ENCODE measurements around the gene ANTXRL.
"Not testable (repeated sequence)": the region's sequence is repeated elsewhere in the genome, so short reads cannot be mapped to it uniquely, and the experiment has no call there.

ANTXRL gene

GRCh38 chr10:46270086-46270811 lies 16.5 kb upstream of the ANTXRL start:
- no peak for DNase-seq (ENCODE audit: low read depth)
- peaks cover 13% of the 10 kb centered on the region for H3K27me3 ChIP-seq (replicated peaks; ENCODE audit: control insufficient read depth, insufficient read depth, low read length)
- H3K36me3 ChIP-seq (ENCODE audit: control insufficient read depth, insufficient read depth, low read length, severe bottlenecking): no peaks in the 10 kb centered on the region
- no peak overlapping the region for H3K9ac ChIP-seq (ENCODE audit: low read length)
- no peak overlapping the region for H3K4me3 ChIP-seq (ENCODE audit: low read length)
- no peaks in the 10 kb centered on the region for H3K9me3 ChIP-seq (ENCODE audit: control insufficient read depth, low read length)
- no peaks in the 10 kb centered on the region for H3K4me1 ChIP-seq (ENCODE audit: control insufficient read depth, insufficient read depth, low read length)

GRCh38 chr10:46270963-46271530 lies 15.8 kb upstream of the ANTXRL start:
- H3K4me3 ChIP-seq (ENCODE audit: low read length); H3K9me3 ChIP-seq (ENCODE audit: control insufficient read depth, low read length); DNase-seq (ENCODE audit: low read depth); H3K9ac ChIP-seq (ENCODE audit: low read length); H3K4me1 ChIP-seq (ENCODE audit: control insufficient read depth, insufficient read depth, low read length); H3K36me3 ChIP-seq (ENCODE audit: control insufficient read depth, insufficient read depth, low read length, severe bottlenecking): not testable (repeated sequence)
- H3K27me3 ChIP-seq (replicated peaks; ENCODE audit: control insufficient read depth, insufficient read depth, low read length): peaks cover 13% of the 10 kb centered on the region

GRCh38 chr10:46271795-46272499 lies 14.8 kb upstream of the ANTXRL start:
- DNase-seq (ENCODE audit: low read depth); H3K9me3 ChIP-seq (ENCODE audit: control insufficient read depth, low read length); H3K36me3 ChIP-seq (ENCODE audit: control insufficient read depth, insufficient read depth, low read length, severe bottlenecking); H3K9ac ChIP-seq (ENCODE audit: low read length); H3K4me1 ChIP-seq (ENCODE audit: control insufficient read depth, insufficient read depth, low read length); H3K4me3 ChIP-seq (ENCODE audit: low read length): not testable (repeated sequence)
- H3K27me3 ChIP-seq (replicated peaks; ENCODE audit: control insufficient read depth, insufficient read depth, low read length): peaks cover 10% of the 10 kb centered on the region

GRCh38 chr10:46272863-46273415 lies 13.9 kb upstream of the ANTXRL start:
- Histone ChIP-seq H3K27me3 (replicated peaks; ENCODE audit: control insufficient read depth, insufficient read depth, low read length) (peaks cover 6% of the 10 kb centered on the region), H3K36me3 (ENCODE audit: control insufficient read depth, insufficient read depth, low read length, severe bottlenecking) (no peaks in the 10 kb centered on the region), H3K9me3 (ENCODE audit: control insufficient read depth, low read length) (no peaks in the 10 kb centered on the region), H3K4me3 (ENCODE audit: low read length) (no peak overlapping the region), H3K9ac (ENCODE audit: low read length) (no peak overlapping the region), H3K4me1 (ENCODE audit: control insufficient read depth, insufficient read depth, low read length) (no peaks in the 10 kb centered on the region)
- DNase-seq (ENCODE audit: low read depth): no peak

GRCh38 chr10:46273506-46274477 lies 13.0 kb upstream of the ANTXRL start:
- DNase-seq (ENCODE audit: low read depth): no peak
- no peak overlapping the region for H3K4me3 ChIP-seq (ENCODE audit: low read length)
- H3K27me3 ChIP-seq (replicated peaks; ENCODE audit: control insufficient read depth, insufficient read depth, low read length): peaks cover 3% of the 10 kb centered on the region
- no peaks in the 10 kb centered on the region for H3K4me1 ChIP-seq (ENCODE audit: control insufficient read depth, insufficient read depth, low read length)
- H3K36me3 ChIP-seq (ENCODE audit: control insufficient read depth, insufficient read depth, low read length, severe bottlenecking): no peaks in the 10 kb centered on the region
- H3K9ac ChIP-seq (ENCODE audit: low read length): no peak overlapping the region
- H3K9me3 ChIP-seq (ENCODE audit: control insufficient read depth, low read length): no peaks in the 10 kb centered on the region

GRCh38 chr10:46277840-46278239 lies 9.0 kb upstream of the ANTXRL start:
- H3K9me3 ChIP-seq (ENCODE audit: control insufficient read depth, low read length): no peaks in the 10 kb centered on the region
- H3K27me3 ChIP-seq (replicated peaks; ENCODE audit: control insufficient read depth, insufficient read depth, low read length): peaks cover 3% of the 10 kb centered on the region
- H3K9ac ChIP-seq (ENCODE audit: low read length): no peak overlapping the region
- no peak overlapping the region for H3K4me3 ChIP-seq (ENCODE audit: low read length)
- no peaks in the 10 kb centered on the region for H3K4me1 ChIP-seq (ENCODE audit: control insufficient read depth, insufficient read depth, low read length)
- no peak for DNase-seq (ENCODE audit: low read depth)
- no peaks in the 10 kb centered on the region for H3K36me3 ChIP-seq (ENCODE audit: control insufficient read depth, insufficient read depth, low read length, severe bottlenecking)

- not testable (repeated sequence) for H3K9me3 ChIP-seq (ENCODE audit: control insufficient read depth, low read length); H3K4me1 ChIP-seq (ENCODE audit: control insufficient read depth, insufficient read depth, low read length); DNase-seq (ENCODE audit: low read depth); H3K36me3 ChIP-seq (ENCODE audit: control insufficient read depth, insufficient read depth, low read length, severe bottlenecking)
- Histone ChIP-seq H3K27me3 (replicated peaks; ENCODE audit: control insufficient read depth, insufficient read depth, low read length) (peaks cover 12% of the 10 kb centered on the region), H3K9ac (ENCODE audit: low read length) (peak overlapping the region; percentile 49), H3K4me3 (ENCODE audit: low read length) (peak overlapping the region; percentile 70)
Measured at GRCh38 chr10:46282421-46282831, 4.4 kb upstream of the ANTXRL start.

GRCh38 chr10:46282842-46283574 lies 3.8 kb upstream of the ANTXRL start:
- no peaks in the 10 kb centered on the region for H3K9me3 ChIP-seq (ENCODE audit: control insufficient read depth, low read length)
- peak overlapping the region; percentile 70 for H3K4me3 ChIP-seq (ENCODE audit: low read length)
- peaks cover 8% of the 10 kb centered on the region for H3K27me3 ChIP-seq (replicated peaks; ENCODE audit: control insufficient read depth, insufficient read depth, low read length)
- DNase-seq (ENCODE audit: low read depth): peak; percentile 92
- peaks cover 4% of the 10 kb centered on the region for H3K4me1 ChIP-seq (ENCODE audit: control insufficient read depth, insufficient read depth, low read length)
- H3K36me3 ChIP-seq (ENCODE audit: control insufficient read depth, insufficient read depth, low read length, severe bottlenecking): no peaks in the 10 kb centered on the region
- H3K9ac ChIP-seq (ENCODE audit: low read length): peak overlapping the region; percentile 49

GRCh38 chr10:46283580-46284285 lies 3.1 kb upstream of the ANTXRL start:
- H3K4me1 ChIP-seq (ENCODE audit: control insufficient read depth, insufficient read depth, low read length): peaks cover 4% of the 10 kb centered on the region
- peaks cover 11% of the 10 kb centered on the region for H3K27me3 ChIP-seq (replicated peaks; ENCODE audit: control insufficient read depth, insufficient read depth, low read length)
- no peak for DNase-seq (ENCODE audit: low read depth)
- no peak overlapping the region for H3K9ac ChIP-seq (ENCODE audit: low read length)
- H3K4me3 ChIP-seq (ENCODE audit: low read length): peak overlapping the region; percentile 81
- no peaks in the 10 kb centered on the region for H3K9me3 ChIP-seq (ENCODE audit: control insufficient read depth, low read length)
- H3K36me3 ChIP-seq (ENCODE audit: control insufficient read depth, insufficient read depth, low read length, severe bottlenecking): no peaks in the 10 kb centered on the region

All from adipocyte (in vitro differentiated cells).